ENCODE measurements around the gene EPN2.

DNA sequence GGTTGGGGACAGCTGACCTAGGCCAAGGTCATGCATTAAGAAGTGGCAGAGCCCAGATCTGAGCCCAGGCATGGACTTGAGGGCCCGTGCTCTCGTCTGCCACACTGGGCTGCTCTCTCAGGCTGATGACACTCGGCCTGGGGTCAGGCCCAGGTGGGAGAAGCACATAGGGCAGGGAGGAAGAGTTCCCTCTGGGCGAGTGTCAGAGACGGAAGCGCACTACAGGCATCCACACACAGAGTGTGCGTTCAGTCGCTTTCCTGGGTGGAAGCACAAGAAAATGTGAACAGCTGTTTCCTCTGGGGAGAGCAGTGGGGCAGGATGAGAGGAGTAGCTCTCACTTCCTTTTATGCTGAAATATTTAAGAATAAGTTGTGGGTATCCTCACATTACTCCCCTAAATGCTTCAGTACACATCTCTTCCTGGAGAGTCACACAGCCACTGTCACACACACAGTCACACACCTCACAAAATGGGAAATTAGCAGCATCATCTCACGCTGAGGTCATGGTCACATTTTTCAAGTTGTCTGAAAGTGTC is 65.7 kb downstream of the EPN2 start:
- TF ChIP-seq, protein P1, sequence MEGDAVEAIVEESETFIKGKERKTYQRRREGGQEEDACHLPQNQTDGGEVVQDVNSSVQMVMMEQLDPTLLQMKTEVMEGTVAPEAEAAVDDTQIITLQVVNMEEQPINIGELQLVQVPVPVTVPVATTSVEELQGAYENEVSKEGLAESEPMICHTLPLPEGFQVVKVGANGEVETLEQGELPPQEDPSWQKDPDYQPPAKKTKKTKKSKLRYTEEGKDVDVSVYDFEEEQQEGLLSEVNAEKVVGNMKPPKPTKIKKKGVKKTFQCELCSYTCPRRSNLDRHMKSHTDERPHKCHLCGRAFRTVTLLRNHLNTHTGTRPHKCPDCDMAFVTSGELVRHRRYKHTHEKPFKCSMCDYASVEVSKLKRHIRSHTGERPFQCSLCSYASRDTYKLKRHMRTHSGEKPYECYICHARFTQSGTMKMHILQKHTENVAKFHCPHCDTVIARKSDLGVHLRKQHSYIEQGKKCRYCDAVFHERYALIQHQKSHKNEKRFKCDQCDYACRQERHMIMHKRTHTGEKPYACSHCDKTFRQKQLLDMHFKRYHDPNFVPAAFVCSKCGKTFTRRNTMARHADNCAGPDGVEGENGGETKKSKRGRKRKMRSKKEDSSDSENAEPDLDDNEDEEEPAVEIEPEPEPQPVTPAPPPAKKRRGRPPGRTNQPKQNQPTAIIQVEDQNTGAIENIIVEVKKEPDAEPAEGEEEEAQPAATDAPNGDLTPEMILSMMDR (conservative IDR thresholded peaks at IDR 0.05; ENCODE audit: low read length) = no peak
- no peak for TF ChIP-seq EZH2phosphoT487 (IDR thresholded peaks at IDR 0.05; ENCODE audit: borderline replicate concordance, low read depth, low read length)

Measured in OCI-LY7 (cell line).